ENCODE data around the gene USP13.
"Not testable (repeated sequence)": the region's sequence is repeated elsewhere in the genome, so short reads cannot be mapped to it uniquely, and the experiment has no call there.

The USP13 gene

GRCh38 chr3:179658606-179659005, 5.8 kb downstream of the USP13 start:
- no peak for DNase-seq

GRCh38 chr3:179660872-179661271, 8.0 kb downstream of the USP13 start:
- DNase-seq = no peak

GRCh38 chr3:179661777-179662176, 8.9 kb downstream of the USP13 start:
- no peak for DNase-seq

GRCh38 chr3:179663093-179663492, 10.3 kb downstream of the USP13 start:
- no peak for DNase-seq

- no peak for DNase-seq
Observed at GRCh38 chr3:179666030-179666429, 13.2 kb downstream of the USP13 start.

GRCh38 chr3:179666436-179667035, 13.7 kb downstream of the USP13 start:
- no peak for DNase-seq

- DNase-seq = no peak
Observed at GRCh38 chr3:179668429-179668828, 15.6 kb downstream of the USP13 start.

- DNase-seq = no peak
Observed at GRCh38 chr3:179670311-179670710, 17.5 kb downstream of the USP13 start.

- DNase-seq = no peak
Observed at GRCh38 chr3:179671309-179671708, 18.5 kb downstream of the USP13 start.

- no peak for DNase-seq
Observed at GRCh38 chr3:179671747-179672242, 19.0 kb downstream of the USP13 start.

- no peak for DNase-seq
Observed at GRCh38 chr3:179672918-179673317, 20.1 kb downstream of the USP13 start.

GRCh38 chr3:179673523-179673922, 20.7 kb downstream of the USP13 start:
- no peak for DNase-seq

GRCh38 chr3:179676081-179676480, 23.2 kb downstream of the USP13 start:
- no peak for DNase-seq

GRCh38 chr3:179677884-179678283, 25.0 kb downstream of the USP13 start:
- no peak for DNase-seq

- no peak for DNase-seq
Observed at GRCh38 chr3:179681492-179682263, 28.8 kb downstream of the USP13 start.

- no peak for DNase-seq
Observed at GRCh38 chr3:179682426-179683080, 29.7 kb downstream of the USP13 start.

GRCh38 chr3:179683286-179683685, 30.4 kb downstream of the USP13 start:
- DNase-seq = not testable (repeated sequence)

- DNase-seq = peak; percentile 64
Observed at GRCh38 chr3:179687967-179688535, 35.2 kb downstream of the USP13 start.

GRCh38 chr3:179688850-179689249, 36.0 kb downstream of the USP13 start:
- DNase-seq = peak; percentile 42

GRCh38 chr3:179694731-179695130, 41.9 kb downstream of the USP13 start:
- DNase-seq = no peak

GRCh38 chr3:179695672-179696313, 43.0 kb downstream of the USP13 start:
- DNase-seq = no peak

- no peak for DNase-seq
Observed at GRCh38 chr3:179697736-179698332, 45.0 kb downstream of the USP13 start.

- no peak for DNase-seq
Observed at GRCh38 chr3:179700716-179701115, 47.9 kb downstream of the USP13 start.

All from activated CD4-positive, alpha-beta T cell treated with anti-CD3 and anti-CD28 coated beads, Interleukin-2, Interleukin-6, amounts not matched to agents 100 ng/mL and 50 ng/mL, durations not matched to agents 16 hours and 8 hours (primary cell).